ENCODE measurements around the gene RELN.
A peak's percentile ranks its signal among the peaks of the same experiment; 100 is the strongest.

The RELN gene

GRCh38 chr7:103666326-103666725 is 323.1 kb downstream of the RELN start:
- DNase-seq, result no peak

- DNase-seq, result no peak
These were observed 324.9 kb downstream of the RELN start for GRCh38 chr7:103664577-103664976.

- peak; percentile 49 for DNase-seq
These were observed 328.7 kb downstream of the RELN start for GRCh38 chr7:103660455-103661371.

GRCh38 chr7:103658055-103659005 is 331.1 kb downstream of the RELN start:
- DNase-seq, result no peak

- no peak for DNase-seq
These were observed 332.0 kb downstream of the RELN start for GRCh38 chr7:103657474-103657894.

- no peak for DNase-seq
These were observed 333.2 kb downstream of the RELN start for GRCh38 chr7:103656221-103656620.

GRCh38 chr7:103651593-103652377 is 337.7 kb downstream of the RELN start:
- DNase-seq, result no peak

GRCh38 chr7:103649052-103649451 is 340.4 kb downstream of the RELN start:
- DNase-seq, result no peak

GRCh38 chr7:103648135-103648534 is 341.3 kb downstream of the RELN start:
- DNase-seq, result no peak

- no peak for DNase-seq
These were observed 345.1 kb downstream of the RELN start for GRCh38 chr7:103644319-103644718.

- DNase-seq, result peak; percentile 71
These were observed 349.3 kb downstream of the RELN start for GRCh38 chr7:103640031-103640779.

GRCh38 chr7:103637726-103638125 is 351.7 kb downstream of the RELN start:
- DNase-seq, result peak; percentile 45

- peak; percentile 95 for DNase-seq
These were observed 352.4 kb downstream of the RELN start for GRCh38 chr7:103637094-103637493.

- peak; percentile 22 for DNase-seq
These were observed 353.3 kb downstream of the RELN start for GRCh38 chr7:103636153-103636552.

GRCh38 chr7:103632972-103633371 is 356.5 kb downstream of the RELN start:
- DNase-seq, result peak; percentile 45

- no peak for DNase-seq
These were observed 357.3 kb downstream of the RELN start for GRCh38 chr7:103632005-103632639.

GRCh38 chr7:103630318-103630717 is 359.1 kb downstream of the RELN start:
- DNase-seq, result peak; percentile 15

GRCh38 chr7:103628742-103629141 is 360.7 kb downstream of the RELN start:
- DNase-seq, result no peak

- peak; percentile 47 for DNase-seq
These were observed 362.7 kb downstream of the RELN start for GRCh38 chr7:103626776-103627175.

GRCh38 chr7:103622274-103622673 is 367.2 kb downstream of the RELN start:
- DNase-seq, result peak; percentile 27

All from fibroblast of skin of right quadriceps (primary cell).